Measurements from ENCODE around the gene LNX2.

The LNX2 gene

DNA sequence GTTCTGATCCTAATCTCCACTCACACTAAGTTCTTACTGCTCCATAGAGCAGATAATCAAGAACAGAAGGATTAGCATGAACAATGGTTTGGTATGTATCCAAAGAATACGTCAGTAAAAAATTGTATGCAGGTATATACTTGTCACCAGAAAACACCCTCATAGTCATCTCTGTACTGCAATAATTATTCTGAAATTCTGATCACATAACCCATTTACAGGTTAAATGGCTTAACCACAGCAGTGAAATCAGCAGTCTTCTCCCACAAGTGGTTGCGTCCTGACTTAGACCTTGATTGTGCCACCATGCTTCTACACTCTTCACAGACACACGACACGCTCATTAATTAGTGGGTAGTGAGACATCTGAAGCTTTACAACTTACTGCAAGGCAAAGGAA is 50.9 kb downstream of the LNX2 start:
- no peak for DNase-seq

DNA sequence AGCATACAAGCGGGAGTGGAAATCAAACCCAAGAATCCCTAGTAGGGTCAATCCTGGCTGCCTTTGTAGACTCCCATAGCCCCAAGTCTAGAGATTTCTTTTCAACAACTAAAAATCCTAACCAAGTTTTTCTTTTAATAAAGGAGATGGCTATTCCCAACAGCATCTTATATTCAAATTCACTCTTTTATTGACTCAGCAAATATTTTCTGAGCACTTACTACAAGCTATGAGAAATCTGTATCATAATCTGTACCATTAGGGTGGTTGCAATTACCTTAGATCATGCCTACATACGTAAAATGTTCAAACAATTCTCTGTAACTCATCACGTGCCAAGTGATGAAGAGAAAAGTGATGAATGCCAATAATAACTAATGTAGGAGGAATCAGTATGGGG is 54.5 kb downstream of the LNX2 start:
- no peak for DNase-seq

DNA sequence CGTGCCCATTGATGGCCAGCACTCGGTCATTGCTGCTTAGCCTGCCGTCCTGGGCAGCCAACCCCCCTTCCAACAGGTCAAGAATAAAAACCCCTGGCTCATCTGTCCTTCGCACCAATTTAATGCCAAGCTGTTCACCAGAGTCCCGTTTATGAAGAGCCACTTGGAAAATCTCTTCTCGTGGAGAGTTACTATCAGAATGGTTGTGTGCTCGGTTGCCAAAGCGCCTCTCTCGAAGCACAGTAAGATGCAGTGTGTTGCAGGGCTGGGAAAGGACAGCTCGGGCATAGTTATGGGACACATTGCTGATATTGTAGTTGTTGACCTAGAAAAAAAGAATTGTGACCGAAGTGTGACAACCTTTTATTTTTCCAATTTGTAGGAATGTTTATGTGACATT is 57.9 kb downstream of the LNX2 start:
- DNase-seq = no peak

DNA sequence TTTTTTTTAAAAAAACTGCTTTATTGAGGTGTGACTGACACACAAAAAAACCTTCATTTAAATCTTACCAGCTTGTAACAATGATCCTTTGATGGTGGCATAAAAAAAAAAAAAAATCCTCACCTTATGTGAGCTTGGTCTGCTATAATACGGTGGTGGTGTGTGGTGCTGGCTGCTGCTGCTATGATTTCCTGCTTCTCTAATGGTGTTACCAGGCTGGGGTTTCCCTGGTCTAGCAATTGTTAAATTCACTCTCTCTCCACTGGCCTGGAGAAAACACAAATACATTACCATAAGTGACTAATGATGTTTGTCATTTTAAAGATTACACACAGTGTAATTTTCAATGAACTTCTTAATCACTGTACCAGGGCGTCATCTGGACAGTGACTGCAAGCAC is 60.6 kb downstream of the LNX2 start:
- DNase-seq = no peak

DNA sequence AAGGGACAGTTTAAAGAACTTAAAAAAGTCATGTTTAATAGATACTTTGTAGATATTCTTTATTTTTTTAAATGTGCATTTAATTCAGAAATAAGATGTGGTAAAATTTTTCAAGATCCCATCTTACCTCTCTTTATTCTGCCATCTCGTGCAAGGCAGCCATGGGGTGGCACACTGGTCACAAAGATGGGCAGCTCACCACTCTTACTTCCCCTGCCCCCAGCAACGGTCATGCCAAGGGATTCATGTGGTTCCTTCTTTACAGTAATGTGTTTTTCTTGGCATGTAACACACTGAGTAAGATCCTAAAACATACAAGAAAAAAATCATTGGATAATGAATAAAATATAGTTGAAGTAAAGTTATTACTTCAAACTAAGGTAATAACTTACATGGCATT is 64.2 kb downstream of the LNX2 start:
- peak in 2 of 56 donors; percentile 11 to 24 for DNase-seq

DNA sequence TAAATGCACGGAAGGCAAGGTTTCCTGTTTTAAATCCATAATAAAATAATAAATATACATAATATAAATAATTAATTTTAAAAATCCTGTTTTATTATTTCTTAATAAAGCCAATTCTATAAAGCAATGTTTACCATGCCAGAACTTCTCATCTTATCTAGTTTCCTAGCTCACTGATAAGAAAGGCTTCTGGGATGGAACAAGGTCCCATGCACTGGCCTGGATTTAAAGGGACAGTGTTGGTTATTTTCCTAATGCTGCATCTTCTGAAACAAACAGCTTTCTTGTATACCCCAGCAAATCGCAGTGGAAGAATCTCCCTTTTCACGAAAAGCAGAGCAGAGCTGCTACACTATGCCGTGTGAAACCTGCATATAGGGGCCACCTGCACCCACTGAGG is 68.8 kb downstream of the LNX2 start:
- no peak for DNase-seq

DNA sequence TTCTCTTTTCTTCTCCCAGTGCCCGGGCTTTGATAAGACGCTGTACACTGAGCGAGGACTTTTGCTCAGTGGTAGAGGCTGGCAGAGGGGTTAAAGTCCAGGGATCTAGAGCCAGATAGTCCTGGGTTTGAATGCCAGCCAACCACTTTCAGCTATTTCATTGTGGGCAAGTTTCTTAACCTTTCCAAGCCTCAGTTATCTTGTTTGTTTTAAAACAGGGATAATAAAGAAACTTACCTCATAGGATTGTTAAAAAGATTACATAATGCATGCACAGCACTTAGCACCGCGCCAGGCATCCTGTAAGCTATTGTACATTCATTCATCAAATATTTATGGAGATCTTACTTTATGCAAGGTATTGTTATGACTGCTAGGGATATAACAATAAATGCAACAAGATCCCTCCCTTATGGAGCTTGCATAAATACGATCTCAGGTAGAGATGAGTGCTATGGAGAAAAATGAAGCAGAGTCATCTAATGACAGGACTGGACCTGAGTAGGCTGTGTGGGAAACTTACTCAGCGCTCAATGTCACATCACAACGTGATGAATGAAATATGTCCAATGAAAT is 70.8 kb downstream of the LNX2 start:
- no peak for DNase-seq

DNA sequence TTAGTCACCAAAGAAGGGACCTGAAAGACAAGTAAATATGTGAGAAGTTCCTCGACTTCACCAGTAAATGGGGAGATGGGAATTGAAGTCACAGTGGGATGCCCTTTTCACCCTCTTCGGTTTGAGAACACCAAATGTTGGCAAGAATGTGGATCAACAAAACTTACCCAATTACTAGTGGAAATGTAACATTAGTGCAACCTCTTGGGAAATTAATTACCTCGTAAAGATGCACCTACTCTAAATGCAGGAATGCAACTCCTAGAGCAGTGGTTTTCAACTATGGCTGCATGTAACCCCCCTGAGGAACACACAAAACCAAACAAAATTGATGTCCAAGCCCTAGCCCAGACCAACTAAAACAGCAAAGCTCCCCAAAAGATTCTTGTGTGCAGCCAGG is 78.1 kb downstream of the LNX2 start:
- DNase-seq = no peak

DNA sequence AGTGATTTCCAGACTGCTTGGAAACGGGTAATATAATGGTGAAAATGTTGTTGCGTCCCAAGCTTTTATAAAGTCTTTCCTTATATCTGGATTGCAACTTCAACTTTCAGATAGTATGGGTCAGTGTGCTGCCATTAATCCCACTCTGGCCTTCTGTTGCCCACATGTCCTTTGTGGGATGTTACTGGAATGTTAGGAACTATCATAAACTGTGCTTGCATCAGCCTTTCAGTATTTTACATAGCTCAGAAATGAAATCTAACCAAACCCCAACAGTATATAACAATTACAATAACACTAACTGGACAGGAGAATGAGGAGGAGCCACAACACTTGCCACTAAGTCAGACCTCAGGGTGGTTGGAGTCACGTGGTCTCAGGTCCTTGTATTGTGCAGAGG is 78.9 kb downstream of the LNX2 start:
- no peak for DNase-seq

DNA sequence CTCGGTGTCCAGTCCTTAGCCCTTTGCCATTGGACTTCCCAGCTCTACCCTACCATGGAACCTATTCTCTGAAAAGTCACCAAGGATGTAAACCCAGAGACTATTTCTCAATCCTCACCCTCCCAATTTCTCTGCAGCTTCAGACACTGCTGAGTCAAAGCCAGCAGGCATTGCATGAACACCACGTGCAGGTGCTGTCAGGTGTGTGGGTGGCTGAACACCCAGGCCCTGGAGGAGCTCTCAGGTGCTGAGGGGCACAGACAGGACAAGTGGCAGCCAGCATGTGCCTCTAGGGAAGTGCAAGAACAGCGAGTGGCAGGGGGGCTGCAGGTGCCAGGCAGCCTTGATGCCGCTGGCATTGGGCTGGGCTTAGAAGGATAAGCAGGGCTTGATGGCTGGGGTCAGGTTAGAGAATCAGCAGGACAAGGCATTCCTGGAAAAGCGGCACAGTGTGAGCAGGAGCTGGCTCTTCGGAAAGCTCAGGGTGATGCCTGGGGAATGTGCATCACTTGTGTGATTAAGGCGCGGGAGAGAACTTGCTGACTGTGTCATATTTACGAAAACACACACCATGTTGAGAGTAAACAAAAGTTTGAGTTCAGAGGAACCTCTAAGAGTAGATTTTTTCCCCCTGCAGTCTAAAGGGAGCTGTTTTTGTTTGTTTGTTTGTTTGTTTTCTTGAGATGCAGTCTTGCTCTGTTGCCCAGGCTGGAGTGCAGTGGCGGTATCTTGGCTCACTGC is 83.8 kb downstream of the LNX2 start:
- peak in 20 of 56 donors; percentile 0 to 63 (median 26) for DNase-seq

DNA sequence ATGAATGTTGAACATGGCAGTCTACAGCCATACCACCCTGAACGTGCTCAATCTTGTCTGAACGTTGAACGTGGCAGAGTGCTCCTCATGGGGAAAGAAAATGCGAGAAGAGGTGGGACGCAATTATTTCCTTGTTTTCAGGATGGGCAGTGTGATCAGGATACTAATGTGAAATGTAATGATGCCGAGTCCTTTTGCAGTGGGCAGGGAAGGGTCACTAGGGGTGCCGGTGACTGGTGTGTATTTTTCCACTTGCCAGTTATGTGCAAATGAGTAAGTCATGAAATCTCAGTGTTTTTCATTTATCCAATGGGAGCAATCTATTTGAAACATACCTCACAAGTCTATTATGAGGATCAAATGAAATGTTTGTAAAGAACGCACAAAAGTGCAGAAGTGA is 84.8 kb downstream of the LNX2 start:
- DNase-seq = no peak

DNA sequence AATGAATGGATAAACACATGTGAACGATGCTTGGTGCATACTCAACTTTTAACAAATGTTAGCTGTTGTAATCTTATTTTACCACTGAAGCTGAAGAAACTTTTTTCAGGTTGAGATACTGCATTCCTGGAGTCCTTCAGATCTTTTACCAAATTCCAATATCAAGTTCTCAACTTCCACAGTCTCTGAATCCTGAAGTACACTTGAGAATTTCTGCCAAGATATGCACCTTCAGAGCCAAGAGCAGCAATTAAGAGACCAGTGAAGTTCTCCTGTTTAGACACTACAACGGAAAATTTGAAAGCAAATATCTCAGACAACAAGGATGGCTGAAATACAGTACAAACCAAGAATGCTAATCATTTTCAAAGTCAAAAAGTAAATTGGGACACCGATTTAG is 85.3 kb downstream of the LNX2 start:
- DNase-seq = no peak

DNA sequence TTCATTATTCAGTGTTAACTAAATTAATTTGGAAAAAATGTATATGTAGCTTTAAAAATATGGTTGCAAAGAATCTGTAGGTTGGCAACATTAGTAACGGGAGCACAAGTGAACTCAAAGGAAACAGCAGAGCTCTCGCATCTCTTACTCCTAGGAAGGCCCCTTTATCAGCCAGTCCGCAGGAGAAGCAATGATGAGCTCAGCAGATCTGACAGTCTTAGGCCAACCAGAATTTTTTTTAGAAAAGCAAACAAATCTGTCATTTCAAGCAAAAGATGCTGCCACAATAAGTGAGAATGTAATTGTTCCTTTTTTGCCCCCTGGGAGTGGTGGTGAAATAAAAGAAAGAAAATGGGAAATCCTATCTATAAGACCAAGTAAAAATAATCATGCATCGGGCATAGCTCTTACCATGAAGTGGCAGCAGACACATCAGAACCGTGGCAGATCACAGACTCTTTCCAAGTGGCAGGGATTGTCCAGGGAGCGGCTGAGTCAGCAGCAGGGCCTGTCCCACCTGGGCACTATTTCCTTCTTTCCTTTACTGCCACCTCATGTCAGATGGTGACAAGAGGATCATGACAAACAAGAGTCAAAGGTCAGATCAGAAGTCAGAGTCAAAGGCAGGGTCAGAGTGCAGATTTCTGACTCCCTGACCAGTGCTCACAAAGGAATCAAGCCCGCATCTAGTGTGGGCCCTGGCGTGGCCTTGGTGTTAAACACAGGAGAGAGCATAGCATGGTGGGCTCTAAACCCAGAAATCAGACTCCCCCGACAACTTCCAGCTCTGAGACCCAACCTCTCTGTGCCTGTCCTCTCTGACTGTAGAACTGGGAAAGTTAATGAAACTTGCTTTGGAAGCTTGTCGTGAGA is 86.0 kb downstream of the LNX2 start:
- no peak for DNase-seq

DNA sequence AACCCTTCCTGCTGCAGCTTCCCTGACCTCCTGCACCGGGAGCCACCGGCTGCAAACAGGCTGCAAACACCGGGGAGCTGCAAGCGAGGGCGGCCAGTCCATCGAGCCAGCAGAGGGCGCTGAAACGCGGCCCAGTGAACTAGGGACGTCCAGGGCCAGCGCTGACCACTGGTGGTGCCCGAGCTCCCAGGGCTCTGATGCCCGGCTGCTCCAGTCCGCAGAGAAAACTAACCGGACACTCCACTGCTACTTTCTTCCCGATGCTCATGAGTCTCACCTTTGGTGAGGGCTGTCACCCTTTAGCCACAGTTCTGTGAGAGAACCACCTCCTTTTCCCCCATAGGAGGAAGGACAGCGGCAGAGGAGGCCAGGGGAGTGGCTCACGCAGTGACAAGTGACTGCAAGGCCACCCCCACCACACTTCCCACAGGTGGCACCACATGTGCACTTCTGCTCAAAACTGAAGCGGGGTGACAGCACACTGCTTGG is 87.1 kb downstream of the LNX2 start:
- peak in 53 of 56 donors; percentile 7 to 87 (median 59) for DNase-seq

DNA sequence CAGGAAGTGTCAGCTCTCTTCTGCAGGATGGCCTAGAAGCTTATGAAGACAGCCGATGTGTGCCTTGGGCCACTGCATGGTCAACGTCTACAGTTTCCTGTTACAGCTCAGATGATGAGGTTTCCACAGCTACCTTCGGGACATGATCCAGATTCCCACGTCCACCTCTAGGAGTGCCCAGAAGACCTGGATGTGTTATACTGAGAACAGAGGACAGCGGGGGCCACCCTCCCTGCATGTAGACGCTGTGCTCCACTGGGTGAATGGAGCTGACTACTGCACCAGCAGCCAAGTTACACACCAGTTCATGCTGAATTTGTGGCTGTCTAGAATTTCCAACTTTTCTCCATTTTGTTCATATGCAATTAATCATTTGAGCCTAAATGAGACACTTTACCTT is 91.4 kb downstream of the LNX2 start:
- no peak for DNase-seq

DNA sequence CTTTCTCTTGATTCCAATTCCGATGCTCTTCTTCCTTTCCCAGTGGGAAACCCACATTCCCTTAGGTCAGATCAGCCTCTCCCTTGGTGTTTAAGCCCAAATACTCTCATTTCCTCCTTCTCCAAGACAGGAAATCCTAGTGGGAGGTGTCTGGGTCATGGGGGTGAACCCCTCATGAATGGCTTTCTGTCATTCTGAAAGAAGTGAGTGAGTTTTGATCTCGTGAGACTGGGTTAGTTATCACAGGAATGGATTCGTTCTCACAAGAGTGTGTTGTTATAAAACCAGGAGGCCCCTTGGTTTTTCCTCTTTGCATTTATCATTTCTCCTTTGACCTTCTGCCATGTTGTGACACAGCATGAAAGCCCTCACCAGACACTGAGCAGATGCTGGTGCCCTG is 93.8 kb downstream of the LNX2 start:
- DNase-seq = no peak

DNA sequence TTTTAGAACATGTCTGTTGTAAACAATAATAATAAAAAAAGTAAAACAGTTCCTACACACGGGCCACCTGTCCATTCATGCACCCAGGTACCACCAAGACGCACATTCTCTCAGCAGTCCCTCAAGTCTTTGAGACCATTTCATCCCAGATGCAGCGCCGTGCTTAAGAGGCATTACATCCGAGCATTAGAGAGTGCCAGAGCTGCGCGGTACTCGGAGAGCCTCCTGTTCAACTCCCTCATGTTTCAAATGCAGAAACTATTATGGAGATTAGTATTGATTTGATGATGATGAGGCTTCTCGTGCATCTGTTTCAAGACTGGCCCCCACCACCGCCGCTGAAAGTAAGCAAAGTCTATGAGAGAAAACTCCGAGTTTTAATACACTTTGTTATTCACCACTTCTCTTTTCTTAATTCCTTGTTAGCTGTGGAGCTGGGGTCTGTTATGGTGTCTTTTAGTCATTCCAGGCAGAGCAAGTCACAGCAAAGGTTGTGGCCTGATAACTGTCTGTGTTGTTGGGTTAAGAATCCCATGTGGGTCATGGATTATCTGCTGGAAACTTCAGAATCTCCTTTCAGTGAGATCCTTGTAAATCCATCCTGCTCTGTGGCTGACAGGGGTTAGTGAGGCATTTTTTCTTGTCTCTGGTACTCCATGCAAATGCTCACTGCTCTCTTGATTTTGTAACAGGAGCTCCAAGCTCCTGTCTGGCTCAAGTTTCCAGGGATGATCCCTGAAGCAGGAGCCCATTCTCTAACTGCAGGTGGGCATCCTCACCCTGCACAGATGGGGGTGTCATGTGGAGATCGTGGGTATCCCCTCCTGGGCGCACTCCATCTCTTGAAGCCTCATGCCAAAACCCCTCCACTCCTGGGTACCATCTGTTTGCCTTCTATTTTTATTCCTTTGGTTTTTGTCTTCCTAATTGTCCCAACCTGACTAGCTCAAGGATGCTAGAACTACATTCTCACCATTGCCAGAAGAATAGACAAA is 95.1 kb downstream of the LNX2 start:
- no peak for DNase-seq

DNA sequence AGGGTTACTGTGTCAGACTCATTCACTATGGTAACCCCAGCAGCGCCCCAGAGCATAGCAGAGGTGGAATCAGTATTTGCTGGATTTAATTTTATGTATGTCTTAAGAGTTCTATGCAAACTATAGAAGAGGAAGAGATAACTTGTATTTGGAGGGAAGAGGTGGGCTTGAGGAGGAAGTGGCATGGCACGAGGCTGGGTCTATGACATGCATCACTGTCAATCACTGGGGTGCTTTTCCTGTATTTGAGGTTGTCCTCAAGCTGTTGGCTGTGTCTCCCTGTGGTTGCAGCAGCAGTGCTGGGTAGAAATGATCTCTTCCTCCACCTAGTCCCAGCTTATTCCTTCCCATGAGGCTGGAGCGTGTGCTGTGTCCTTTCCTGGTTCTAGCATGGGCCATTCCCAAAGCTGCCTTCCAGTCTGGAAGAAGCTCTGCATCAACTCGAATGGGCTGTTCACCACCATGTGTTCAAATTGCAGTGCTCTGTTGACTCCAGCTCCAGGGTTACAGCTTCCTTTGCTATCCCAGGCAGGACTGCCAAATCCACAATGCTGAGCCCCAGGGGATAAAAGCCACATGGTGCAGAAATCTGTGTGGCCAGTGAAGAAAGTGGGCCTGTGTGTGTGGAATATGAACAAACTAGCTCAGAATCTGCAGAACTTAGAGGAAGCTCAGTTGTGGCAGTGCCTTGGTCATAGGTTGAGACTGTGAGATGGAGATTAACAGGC is 96.8 kb downstream of the LNX2 start:
- DNase-seq = peak in 1 of 56 donors; percentile 6

DNA sequence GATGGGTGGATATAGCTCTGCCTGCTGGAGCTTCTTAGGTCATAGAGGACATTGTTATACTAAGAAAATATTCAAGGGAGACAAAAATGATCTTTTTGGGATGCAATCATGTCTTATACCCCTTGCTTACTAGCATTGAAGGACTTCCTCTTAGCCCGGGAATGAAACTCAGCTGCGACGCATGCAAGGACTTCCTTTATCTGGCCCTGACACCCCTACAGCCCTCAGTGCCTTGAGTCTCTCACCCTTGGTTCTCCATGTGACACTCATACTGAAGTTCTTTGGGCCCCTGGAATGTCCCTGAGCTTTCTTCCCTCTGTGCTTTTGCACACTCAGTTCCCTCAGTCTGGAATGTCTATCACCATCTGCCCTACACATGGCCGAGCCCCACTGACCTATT is 97.5 kb downstream of the LNX2 start:
- peak in 1 of 56 donors; percentile 5 for DNase-seq

DNA sequence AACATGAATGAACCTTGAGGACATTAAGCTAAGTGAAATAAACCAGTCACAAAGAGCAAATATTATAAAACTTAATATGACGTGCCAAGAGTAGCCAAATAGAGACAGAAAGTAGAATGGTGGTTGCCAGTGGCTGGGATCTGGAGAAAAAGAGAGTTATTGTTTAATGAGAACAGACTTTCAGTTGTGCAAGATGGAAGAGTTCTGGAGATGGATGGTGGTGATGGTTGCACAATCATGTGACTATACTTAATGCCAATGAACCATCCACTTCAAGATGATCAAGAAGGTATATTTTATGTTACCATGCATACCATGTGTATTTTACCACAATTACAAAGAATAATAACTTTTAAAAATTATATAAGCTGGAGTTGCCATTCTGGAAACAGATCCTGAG is 104.2 kb downstream of the LNX2 start:
- no peak for DNase-seq

Measured in nucleus accumbens (tissue), 56 donors.